NCI-H1105 treated with DMSO at 0.1 percent for 48 hours (cell line): Measurements from ENCODE around the gene GPR39.
"Not testable (repeated sequence)": the region's sequence is repeated elsewhere in the genome, so short reads cannot be mapped to it uniquely, and the experiment has no call there.

ENCODE experiments used
- DNase-seq: peaks from one replicate; lab custom pipeline; 2025; lab: John Stamatoyannopoulos, UW

GPR39 gene

GRCh38 chr2:132416723-132417395 lies at the start of gene GPR39:
Gene GPR39, plus strand, starts transcription at chr2:132416805.
- DNase-seq = no peak

GRCh38 chr2:132368191-132368590 lies 48.4 kb upstream of the GPR39 start:
- DNase-seq = no peak

GRCh38 chr2:132372276-132372675 lies 44.3 kb upstream of the GPR39 start:
- no peak for DNase-seq

GRCh38 chr2:132373391-132374135 lies 43.0 kb upstream of the GPR39 start:
- DNase-seq = no peak

- DNase-seq = no peak
These were observed 42.5 kb upstream of the GPR39 start for GRCh38 chr2:132374151-132374550.

- no peak for DNase-seq
These were observed 42.1 kb upstream of the GPR39 start for GRCh38 chr2:132374551-132374950.

GRCh38 chr2:132374961-132375360 lies 41.6 kb upstream of the GPR39 start:
- DNase-seq = peak; percentile 57

GRCh38 chr2:132381376-132381775 lies 35.2 kb upstream of the GPR39 start:
- DNase-seq = no peak

GRCh38 chr2:132383956-132384355 lies 32.6 kb upstream of the GPR39 start:
- no peak for DNase-seq

GRCh38 chr2:132384491-132385151 lies 32.0 kb upstream of the GPR39 start:
- no peak for DNase-seq

- DNase-seq = no peak
These were observed 29.5 kb upstream of the GPR39 start for GRCh38 chr2:132387126-132387525.

GRCh38 chr2:132390076-132390475 lies 26.5 kb upstream of the GPR39 start:
- no peak for DNase-seq

- no peak for DNase-seq
These were observed 25.2 kb upstream of the GPR39 start for GRCh38 chr2:132391378-132391777.

- DNase-seq = no peak
These were observed 24.4 kb upstream of the GPR39 start for GRCh38 chr2:132392221-132392620.

- DNase-seq = no peak
These were observed 23.7 kb upstream of the GPR39 start for GRCh38 chr2:132392879-132393278.

- not testable (repeated sequence) for DNase-seq
These were observed 19.6 kb upstream of the GPR39 start for GRCh38 chr2:132397042-132397441.

- no peak for DNase-seq
These were observed 16.3 kb upstream of the GPR39 start for GRCh38 chr2:132400169-132400900.

- DNase-seq = no peak
These were observed 15.7 kb upstream of the GPR39 start for GRCh38 chr2:132400901-132401240.

- no peak for DNase-seq
These were observed 15.3 kb upstream of the GPR39 start for GRCh38 chr2:132401326-132401725.

GRCh38 chr2:132403146-132403545 lies 13.5 kb upstream of the GPR39 start:
- no peak for DNase-seq

- DNase-seq = no peak
These were observed 12.5 kb upstream of the GPR39 start for GRCh38 chr2:132404056-132404455.

- DNase-seq = no peak
These were observed 8.8 kb upstream of the GPR39 start for GRCh38 chr2:132407784-132408183.

GRCh38 chr2:132412021-132412420 lies 4.6 kb upstream of the GPR39 start:
- DNase-seq = no peak
